ENCODE results near the gene CAMTA1.

CAMTA1 gene

GRCh38 chr1:6873298-6874015 is 88.2 kb downstream of the CAMTA1 start:
- TF ChIP-seq, protein P1, sequence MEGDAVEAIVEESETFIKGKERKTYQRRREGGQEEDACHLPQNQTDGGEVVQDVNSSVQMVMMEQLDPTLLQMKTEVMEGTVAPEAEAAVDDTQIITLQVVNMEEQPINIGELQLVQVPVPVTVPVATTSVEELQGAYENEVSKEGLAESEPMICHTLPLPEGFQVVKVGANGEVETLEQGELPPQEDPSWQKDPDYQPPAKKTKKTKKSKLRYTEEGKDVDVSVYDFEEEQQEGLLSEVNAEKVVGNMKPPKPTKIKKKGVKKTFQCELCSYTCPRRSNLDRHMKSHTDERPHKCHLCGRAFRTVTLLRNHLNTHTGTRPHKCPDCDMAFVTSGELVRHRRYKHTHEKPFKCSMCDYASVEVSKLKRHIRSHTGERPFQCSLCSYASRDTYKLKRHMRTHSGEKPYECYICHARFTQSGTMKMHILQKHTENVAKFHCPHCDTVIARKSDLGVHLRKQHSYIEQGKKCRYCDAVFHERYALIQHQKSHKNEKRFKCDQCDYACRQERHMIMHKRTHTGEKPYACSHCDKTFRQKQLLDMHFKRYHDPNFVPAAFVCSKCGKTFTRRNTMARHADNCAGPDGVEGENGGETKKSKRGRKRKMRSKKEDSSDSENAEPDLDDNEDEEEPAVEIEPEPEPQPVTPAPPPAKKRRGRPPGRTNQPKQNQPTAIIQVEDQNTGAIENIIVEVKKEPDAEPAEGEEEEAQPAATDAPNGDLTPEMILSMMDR (IDR thresholded peaks at IDR 0.05; ENCODE audit: low read depth, low read length), result no peak
- no peak overlapping the region for H3K4me3 ChIP-seq (ENCODE audit: low read depth, low read length)

DNA sequence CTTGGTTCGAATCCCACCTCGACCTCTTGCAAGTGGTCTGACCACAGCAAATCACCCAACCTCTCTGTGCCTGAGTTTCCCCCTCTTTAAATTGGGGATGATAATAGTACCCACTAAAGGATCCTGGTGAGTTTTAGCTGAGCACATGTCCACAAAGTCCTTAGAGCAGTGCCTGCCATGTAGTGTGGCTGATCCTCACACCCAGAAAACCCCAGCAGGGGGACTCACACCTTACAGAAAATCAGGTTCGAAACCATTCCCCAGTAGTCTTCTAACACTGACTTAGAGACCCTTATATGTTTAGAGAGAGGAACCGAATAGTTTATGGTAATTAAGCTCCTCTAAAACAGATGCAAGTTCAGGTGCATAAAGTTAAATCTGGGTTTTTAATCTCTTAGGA is 89.0 kb downstream of the CAMTA1 start:
- H3K4me3 ChIP-seq (ENCODE audit: low read depth, low read length), result no peak overlapping the region
- TF ChIP-seq, protein P1 (IDR thresholded peaks at IDR 0.05; ENCODE audit: low read depth, low read length), result no peak

DNA sequence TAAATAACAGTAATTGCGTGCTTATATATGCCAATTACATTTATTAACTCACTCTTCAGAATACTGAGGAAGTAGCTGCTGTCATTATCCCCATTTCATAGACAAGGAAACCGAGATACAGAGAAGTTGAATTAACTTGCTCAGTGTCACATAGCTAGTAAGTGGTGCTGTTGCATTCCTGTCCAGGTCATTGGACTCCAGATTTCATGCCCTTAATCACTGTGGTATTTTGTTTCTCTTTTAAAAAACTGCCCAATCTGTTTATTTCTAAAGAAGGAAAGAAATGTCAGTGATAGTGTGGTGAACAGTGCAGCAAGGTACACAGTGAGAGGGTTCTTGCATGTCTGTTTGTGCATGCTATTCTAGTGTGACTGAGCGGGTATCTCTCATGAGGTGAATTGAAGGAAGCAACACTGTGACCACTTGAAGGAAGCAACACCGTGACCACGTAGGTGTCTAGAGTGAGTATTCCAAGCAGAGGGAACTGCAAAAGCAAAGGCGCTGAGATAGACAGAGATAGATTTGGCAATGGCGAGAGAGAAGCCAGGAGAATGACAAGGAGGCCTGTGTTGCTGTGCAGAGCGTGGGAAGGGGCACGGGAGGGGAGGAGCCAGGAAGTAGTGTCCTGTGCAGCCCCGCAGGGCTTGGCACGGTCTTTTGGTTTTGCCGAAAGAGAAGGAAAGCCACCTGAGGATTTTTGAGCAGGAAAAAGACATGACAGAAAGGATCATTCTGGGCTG is 95.9 kb downstream of the CAMTA1 start:
- no peak overlapping the region for H3K4me3 ChIP-seq (ENCODE audit: low read depth, low read length)
- TF ChIP-seq, protein P1 (IDR thresholded peaks at IDR 0.05; ENCODE audit: low read depth, low read length), result no peak

GRCh38 chr1:6882414-6882813 is 97.2 kb downstream of the CAMTA1 start:
- H3K4me3 ChIP-seq (ENCODE audit: low read depth, low read length), result no peak overlapping the region
- TF ChIP-seq, protein P1 (IDR thresholded peaks at IDR 0.05; ENCODE audit: low read depth, low read length), result no peak

DNA sequence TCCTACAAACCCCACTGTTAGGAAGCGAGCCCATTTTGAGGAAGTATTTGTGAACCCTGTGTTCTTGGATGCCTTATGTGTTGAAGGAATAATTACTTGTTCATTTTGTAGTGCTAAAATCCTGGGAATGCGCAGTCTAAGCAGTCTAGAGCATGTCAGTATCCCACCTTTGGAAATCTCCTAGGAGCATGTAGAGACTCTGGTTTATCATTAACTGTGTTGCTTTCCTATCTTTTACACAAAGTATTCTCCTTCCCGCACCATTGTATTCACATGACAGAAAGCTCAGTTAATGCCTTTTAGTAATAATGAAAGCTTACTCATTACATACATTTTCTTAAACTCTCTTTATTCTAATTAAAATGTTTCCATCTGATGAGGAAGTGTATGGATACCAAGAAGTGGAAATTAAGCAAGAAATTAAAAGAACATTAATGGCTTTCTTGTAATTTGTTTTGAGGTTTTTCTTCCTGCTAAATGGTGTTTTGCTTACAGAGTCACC is 99.4 kb downstream of the CAMTA1 start:
- no peak overlapping the region for H3K4me3 ChIP-seq (ENCODE audit: low read depth, low read length)
- TF ChIP-seq, protein P1 (IDR thresholded peaks at IDR 0.05; ENCODE audit: low read depth, low read length), result no peak

DNA sequence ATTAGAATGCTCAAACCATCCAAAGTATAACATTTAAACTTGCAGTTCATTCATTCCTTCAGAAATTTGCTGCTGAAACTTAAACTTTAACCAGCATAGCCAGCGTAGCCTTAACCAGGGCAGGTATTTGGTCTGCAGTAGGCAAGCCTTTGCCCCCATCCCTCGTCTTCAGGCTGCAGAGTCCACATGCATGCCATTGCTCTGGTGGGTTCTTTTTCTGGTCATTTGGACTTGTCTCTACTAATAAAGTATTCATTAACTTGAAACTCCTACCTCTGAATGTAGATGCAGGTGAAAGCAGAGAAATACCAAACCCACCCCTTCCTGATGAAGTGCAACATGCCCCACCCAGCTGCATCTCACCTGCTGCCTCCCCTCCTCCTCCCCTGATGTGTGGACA is 100.2 kb downstream of the CAMTA1 start:
- H3K4me3 ChIP-seq (ENCODE audit: low read depth, low read length), result no peak overlapping the region
- TF ChIP-seq, protein P1 (IDR thresholded peaks at IDR 0.05; ENCODE audit: low read depth, low read length), result no peak

GRCh38 chr1:6886523-6886922 is 101.3 kb downstream of the CAMTA1 start:
- no peak overlapping the region for H3K4me3 ChIP-seq (ENCODE audit: low read depth, low read length)
- TF ChIP-seq, protein P1 (IDR thresholded peaks at IDR 0.05; ENCODE audit: low read depth, low read length), result no peak

Measured in WI38 (cell line).